ENCODE data around the gene TERB2. TPM values are rescaled to one million over a fixed set of nuclear protein-coding genes. Genes with fewer than 3 reads are reported as not detected.
A peak's percentile ranks its signal among the peaks of the same experiment; 100 is the strongest.
"Not testable (repeated sequence)": the region's sequence is repeated elsewhere in the genome, so short reads cannot be mapped to it uniquely, and the experiment has no call there.

TERB2 gene
- total and polyA plus RNA-seq, 2 donors (not counting 1 experiment from before 2014, with no cell fraction given), result not detected

DNA sequence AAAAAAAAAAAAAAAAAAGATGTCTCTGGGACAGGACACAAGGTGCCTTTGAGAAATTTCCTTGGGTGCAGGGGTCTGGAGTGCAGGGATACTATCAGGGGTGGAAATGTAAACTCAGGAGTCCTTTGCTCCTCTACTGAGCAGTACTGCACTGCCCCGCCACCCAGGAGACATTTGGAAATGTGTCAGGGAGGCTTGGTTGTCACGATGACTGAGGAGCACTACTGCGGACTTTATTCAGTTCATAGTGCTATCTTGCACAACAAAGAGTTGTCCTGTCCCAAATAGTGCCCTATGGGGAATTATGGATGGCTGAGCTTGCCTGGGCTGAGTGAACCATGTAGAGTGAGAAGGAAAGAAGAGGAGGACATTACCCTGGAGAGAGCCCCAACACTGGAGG, 69.1 kb downstream of the TERB2 start:
- not testable (repeated sequence) for H3K27me3 ChIP-seq (ENCODE audit: control insufficient read depth, insufficient read depth, low read length); H3K9me3 ChIP-seq (ENCODE audit: control insufficient read depth, insufficient read depth, low read depth, low read length); H3K79me2 ChIP-seq (ENCODE audit: control insufficient read depth, insufficient read depth, low read length); H3K4me1 ChIP-seq (ENCODE audit: control insufficient read depth, extremely low read depth, insufficient read depth, low read length); H2AFZ ChIP-seq (ENCODE audit: low read length); H3K27ac ChIP-seq (ENCODE audit: insufficient read depth, low read length); DNase-seq (ENCODE audit: low read depth in 2 of 2); H3K4me3 ChIP-seq (replicated peaks in 1 of 4; ENCODE audit: control extremely low read depth in 1 of 4, insufficient read depth in 1 of 4, low read depth in 3 of 4, low read length in 4 of 4); H3K36me3 ChIP-seq (ENCODE audit: control insufficient read depth, insufficient read depth, low read length); H3K9ac ChIP-seq (ENCODE audit: insufficient read depth, low read length); H3K4me2 ChIP-seq (ENCODE audit: extremely low read depth, insufficient read depth, low read length); H4K20me1 ChIP-seq (ENCODE audit: control insufficient read depth, extremely low read depth, insufficient read depth, low read length)

DNA sequence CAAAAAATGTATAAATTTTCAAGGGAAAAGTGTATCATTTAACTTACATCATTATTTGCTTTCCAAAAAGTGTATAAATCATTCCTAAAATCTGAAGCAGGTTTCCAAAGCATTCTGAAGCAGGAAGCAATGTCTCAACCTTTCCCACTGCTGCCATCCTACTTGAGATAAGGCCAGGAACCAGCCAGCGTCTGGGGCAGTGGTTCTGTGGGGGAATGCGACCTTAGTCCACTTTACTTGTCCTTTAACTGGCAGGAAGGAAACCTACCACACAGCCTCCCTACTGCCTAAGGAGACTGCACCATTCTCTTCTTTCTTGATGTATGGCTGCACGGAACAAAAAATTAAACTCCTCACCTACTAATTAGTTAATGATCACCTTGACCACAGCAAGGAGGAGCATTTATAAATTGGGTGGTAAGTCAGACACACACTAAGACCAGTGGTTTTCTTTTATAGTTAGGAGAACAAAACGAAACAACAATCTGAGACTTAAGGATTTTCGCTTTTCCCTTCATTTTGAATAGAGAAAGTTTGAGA, 70.2 kb downstream of the TERB2 start:
- Histone ChIP-seq H3K27me3 (ENCODE audit: control insufficient read depth, insufficient read depth, low read length) (no peaks in the 10 kb centered on the region), H3K79me2 (ENCODE audit: control insufficient read depth, insufficient read depth, low read length) (no peaks in the 10 kb centered on the region), H3K4me1 (ENCODE audit: control insufficient read depth, extremely low read depth, insufficient read depth, low read length) (peaks cover 2% of the 10 kb centered on the region), H4K20me1 (ENCODE audit: control insufficient read depth, extremely low read depth, insufficient read depth, low read length) (no peaks in the 10 kb centered on the region), H3K4me3 (replicated peaks in 1 of 4; ENCODE audit: control extremely low read depth in 1 of 4, insufficient read depth in 1 of 4, low read depth in 3 of 4, low read length in 4 of 4) (no peak overlapping the region), H3K9ac (ENCODE audit: insufficient read depth, low read length) (no peak overlapping the region), H2AFZ (ENCODE audit: low read length) (no peak overlapping the region), H3K27ac (ENCODE audit: insufficient read depth, low read length) (no peak overlapping the region), H3K9me3 (ENCODE audit: control insufficient read depth, insufficient read depth, low read depth, low read length) (no peaks in the 10 kb centered on the region), H3K4me2 (ENCODE audit: extremely low read depth, insufficient read depth, low read length) (no peak overlapping the region), H3K36me3 (ENCODE audit: control insufficient read depth, insufficient read depth, low read length) (no peaks in the 10 kb centered on the region)
- DNase-seq (ENCODE audit: low read depth in 2 of 2), result no peak
- TF ChIP-seq CTCF (conservative IDR thresholded peaks at IDR 0.05 in 1 of 2, IDR thresholded peaks at IDR 0.05 in 1 of 2; ENCODE audit: low read depth in 1 of 2, low read length in 2 of 2) (no peak), EZH2 (IDR thresholded peaks at IDR 0.05; ENCODE audit: low read length, missing control alignments) (no peak)

GRCh38 chr15:45027220-45027619, 70.7 kb downstream of the TERB2 start:
- TF ChIP-seq EZH2 (IDR thresholded peaks at IDR 0.05; ENCODE audit: low read length, missing control alignments), result no peak
- no peak for TF ChIP-seq CTCF (conservative IDR thresholded peaks at IDR 0.05 in 1 of 2, IDR thresholded peaks at IDR 0.05 in 1 of 2; ENCODE audit: low read depth in 1 of 2, low read length in 2 of 2)
- no peaks in the 10 kb centered on the region for H3K36me3 ChIP-seq (ENCODE audit: control insufficient read depth, insufficient read depth, low read length)
- H3K9me3 ChIP-seq (ENCODE audit: control insufficient read depth, insufficient read depth, low read depth, low read length), result no peaks in the 10 kb centered on the region
- no peak overlapping the region for H3K4me3 ChIP-seq (replicated peaks in 1 of 4; ENCODE audit: control extremely low read depth in 1 of 4, insufficient read depth in 1 of 4, low read depth in 3 of 4, low read length in 4 of 4)
- H3K27me3 ChIP-seq (ENCODE audit: control insufficient read depth, insufficient read depth, low read length), result no peaks in the 10 kb centered on the region
- H3K79me2 ChIP-seq (ENCODE audit: control insufficient read depth, insufficient read depth, low read length), result no peaks in the 10 kb centered on the region
- no peak overlapping the region for H2AFZ ChIP-seq (ENCODE audit: low read length)
- H3K4me1 ChIP-seq (ENCODE audit: control insufficient read depth, extremely low read depth, insufficient read depth, low read length), result peaks cover 2% of the 10 kb centered on the region
- H3K27ac ChIP-seq (ENCODE audit: insufficient read depth, low read length), result no peak overlapping the region
- no peak overlapping the region for H3K9ac ChIP-seq (ENCODE audit: insufficient read depth, low read length)
- DNase-seq (ENCODE audit: low read depth in 2 of 2), result peak in 1 of 2 donors; percentile 4
- no peak overlapping the region for H3K4me2 ChIP-seq (ENCODE audit: extremely low read depth, insufficient read depth, low read length)
- H4K20me1 ChIP-seq (ENCODE audit: control insufficient read depth, extremely low read depth, insufficient read depth, low read length), result no peaks in the 10 kb centered on the region

Other genes starting within 250 kb of the TERB2 start
- 0.77 and 1.3 TPM in 2 replicates for gene PATL2, start 245.4 kb upstream of the TERB2 start, total RNA-seq
- gene PATL2, start 245.4 kb upstream of the TERB2 start, polyA plus RNA-seq, result 0.37 and 0.40 TPM in 2 replicates
- 2,942 and 3,660 TPM in 2 replicates for gene B2M, start 245.2 kb upstream of the TERB2 start, total RNA-seq
- gene B2M, start 245.2 kb upstream of the TERB2 start, polyA plus RNA-seq, result 12,166 and 13,303 TPM in 2 replicates
- gene TRIM69, start 220.2 kb upstream of the TERB2 start, total RNA-seq, result 23.6 and 40.1 TPM in 2 replicates
- 18.1 and 18.3 TPM in 2 replicates for gene TRIM69, start 220.2 kb upstream of the TERB2 start, polyA plus RNA-seq
- gene SORD, start 66.5 kb downstream of the TERB2 start, total RNA-seq, result 4.6 and 8.9 TPM in 2 replicates
- 13.0 and 16.9 TPM in 2 replicates for gene SORD, start 66.5 kb downstream of the TERB2 start, polyA plus RNA-seq
- not detected in 2 replicates for gene DUOX2, start 157.5 kb downstream of the TERB2 start, total RNA-seq
- gene DUOX2, start 157.5 kb downstream of the TERB2 start, polyA plus RNA-seq, result not detected in 2 replicates
- not detected in 2 replicates for gene DUOXA2, start 157.6 kb downstream of the TERB2 start, total RNA-seq
- gene DUOXA2, start 157.6 kb downstream of the TERB2 start, polyA plus RNA-seq, result not detected in 2 replicates
- not detected in 2 replicates for gene DUOXA1, start 173.2 kb downstream of the TERB2 start, total RNA-seq
- not detected in 2 replicates for gene DUOXA1, start 173.2 kb downstream of the TERB2 start, polyA plus RNA-seq
- gene DUOX1, start 173.3 kb downstream of the TERB2 start, total RNA-seq, result not detected in 2 replicates
- not detected in 2 replicates for gene DUOX1, start 173.3 kb downstream of the TERB2 start, polyA plus RNA-seq
- 3.3 and 3.6 TPM in 2 replicates for gene SHF, start 231.3 kb downstream of the TERB2 start, total RNA-seq
- gene SHF, start 231.3 kb downstream of the TERB2 start, polyA plus RNA-seq, result 0.82 and 0.85 TPM in 2 replicates

All from fibroblast of lung (primary cell).